WTC11 (cell line): ENCODE measurements around the gene RGMB. TPM values are rescaled to one million over a fixed set of nuclear protein-coding genes. Genes with fewer than 3 reads are reported as not detected.

ENCODE experiments used
- ATAC-seq: fragments of 200-7000 bp; cut with Tn5 transposase; 2 replicates; pipeline ENCODE4 v1.10.0; 2021; ENCODE audit warnings: mild to moderate bottlenecking, moderate library complexity
- CTCF ChIA-PET: fragments of 300-600 bp; sonication (Branson Sonifier 250); formaldehyde crosslinking; loops from one replicate; lab custom pipeline; 2021; ENCODE audit warnings: antibody characterized with exemption; lab: Charles Lee
- POLR2A ChIA-PET: fragments of 350-600 bp; sonication (Branson Sonifier 250); formaldehyde crosslinking; loops from one replicate; lab custom pipeline; 2021; ENCODE audit warnings: antibody characterized with exemption; lab: Charles Lee
- DNase-seq: peaks from one replicate; pipeline ENCODE4 v3.0.0; 2021; ENCODE audit warnings: low spot score
- H3K27ac Mint-ChIP-seq: 2 replicates; pipeline ENCODE4 v1.8.0; 2021; ENCODE audit warnings: mixed read lengths
- H3K27me3 Mint-ChIP-seq: 2 replicates; pipeline ENCODE4 v1.8.0; 2021; ENCODE audit warnings: low read depth, mild to moderate bottlenecking, moderate library complexity, mixed read lengths
- H3K36me3 Mint-ChIP-seq: 2 replicates; pipeline ENCODE4 v1.8.0; 2021; ENCODE audit warnings: mixed read lengths
- H3K4me1 Mint-ChIP-seq: 2 replicates; pipeline ENCODE4 v1.8.0; 2022; ENCODE audit warnings: mixed read lengths
- H3K4me3 Mint-ChIP-seq: 2 replicates; pipeline ENCODE4 v1.8.0; 2021; ENCODE audit warnings: mild to moderate bottlenecking, moderate library complexity, mixed read lengths
- H3K9me3 Mint-ChIP-seq: 2 replicates; pipeline ENCODE4 v1.8.0; 2021; ENCODE audit warnings: mixed read lengths
- EMX1 ChIP-seq: fragments of 250-450 bp; sonication (Bioruptor Pico); IDR thresholded peaks from 2 replicates; pipeline ENCODE4 v1.8.0; 2021; ENCODE audit warnings: mild to moderate bottlenecking
- FOXJ3 ChIP-seq: sonication (generic); formaldehyde crosslinking; IDR thresholded peaks from 2 replicates; pipeline ENCODE4 v1.9.0; 2021; ENCODE audit warnings: missing genetic modification reagents, mild to moderate bottlenecking, borderline replicate concordance
- GABPB1 ChIP-seq: sonication (generic); formaldehyde crosslinking; IDR thresholded peaks from 2 replicates; pipeline ENCODE4 v1.8.1; 2023; ENCODE audit warnings: mild to moderate bottlenecking, missing genetic modification reagents
- PRRX2 ChIP-seq: fragments of 250-450 bp; sonication (Bioruptor Pico); IDR thresholded peaks from 2 replicates; pipeline ENCODE4 v1.8.0; 2021; ENCODE audit warnings: mild to moderate bottlenecking
- SMAD3 ChIP-seq: sonication (generic); formaldehyde crosslinking; IDR thresholded peaks from 2 replicates; pipeline ENCODE4 v1.8.0; 2022; ENCODE audit warnings: missing genetic modification reagents, mild to moderate bottlenecking, borderline replicate concordance
- SP1 ChIP-seq: sonication (generic); formaldehyde crosslinking; conservative IDR thresholded peaks from 2 replicates; pipeline ENCODE4 v1.8.1; 2022; ENCODE audit warnings: missing genetic modification reagents
- TCF7 ChIP-seq: sonication (generic); formaldehyde crosslinking; IDR thresholded peaks from 2 replicates; pipeline ENCODE4 v1.8.0; 2022; ENCODE audit warnings: mild to moderate bottlenecking, low read depth, missing genetic modification reagents, moderate library complexity
- TP53 ChIP-seq: sonication (generic); formaldehyde crosslinking; IDR thresholded peaks from 2 replicates; pipeline ENCODE4 v1.8.1; 2023; ENCODE audit warnings: mild to moderate bottlenecking, missing genetic modification reagents
- ZBTB21 ChIP-seq: sonication (generic); formaldehyde crosslinking; IDR thresholded peaks from 2 replicates; pipeline ENCODE4 v1.8.1; 2023; ENCODE audit warnings: mild to moderate bottlenecking, missing genetic modification reagents, borderline replicate concordance
- ZNF121 ChIP-seq: sonication (generic); formaldehyde crosslinking; IDR thresholded peaks from 2 replicates; pipeline ENCODE4 v1.8.0; 2023; ENCODE audit warnings: missing genetic modification reagents
- ZNF138 ChIP-seq: sonication (generic); formaldehyde crosslinking; conservative IDR thresholded peaks from 2 replicates; pipeline ENCODE4 v1.8.1; 2022; ENCODE audit warnings: mild to moderate bottlenecking, moderate library complexity, missing genetic modification reagents
- ZNF263 ChIP-seq: sonication (generic); formaldehyde crosslinking; IDR thresholded peaks from 2 replicates; pipeline ENCODE4 v1.8.1; 2022; ENCODE audit warnings: low read depth, mild to moderate bottlenecking, moderate library complexity, missing genetic modification reagents
- total RNA-seq: library from RNA; stranded (reverse); gene quantifications from 3 replicates; pipeline ENCODE4 v1.2.3, GENCODE V29; 2021
- TF ChIP-seq, protein P1 (sequence below): sonication (generic); formaldehyde crosslinking; IDR thresholded peaks from 2 replicates; pipeline ENCODE4 v1.8.0; 2023; ENCODE audit warnings: missing genetic modification reagents
- TF ChIP-seq, protein P2 (sequence below): sonication (generic); formaldehyde crosslinking; IDR thresholded peaks from 2 replicates; pipeline ENCODE4 v1.8.1; 2022; ENCODE audit warnings: mild to moderate bottlenecking, missing genetic modification reagents, moderate library complexity, borderline replicate concordance
- TF ChIP-seq, protein P3 (sequence below): sonication (generic); formaldehyde crosslinking; IDR thresholded peaks from 2 replicates; pipeline ENCODE4 v1.8.1; 2022; ENCODE audit warnings: low read depth, mild to moderate bottlenecking, moderate library complexity, missing genetic modification reagents, borderline replicate concordance
- TF ChIP-seq, protein P4 (sequence below): sonication (generic); formaldehyde crosslinking; IDR thresholded peaks from 2 replicates; pipeline ENCODE4 v1.8.0; 2022; ENCODE audit warnings: mild to moderate bottlenecking, missing genetic modification reagents
- TF ChIP-seq, protein P5 (sequence below): fragments of 250-450 bp; sonication (Bioruptor Pico); IDR thresholded peaks from 2 replicates; pipeline ENCODE4 v1.9.0; 2021; ENCODE audit warnings: moderate library complexity, mild to moderate bottlenecking, inconsistent platforms, borderline replicate concordance
- TF ChIP-seq, protein P6 (sequence below): sonication (generic); formaldehyde crosslinking; IDR thresholded peaks from 2 replicates; pipeline ENCODE4 v1.8.1; 2022; ENCODE audit warnings: mild to moderate bottlenecking, moderate library complexity, missing genetic modification reagents
- TF ChIP-seq, protein P7 (sequence below): sonication (generic); formaldehyde crosslinking; IDR thresholded peaks from 2 replicates; pipeline ENCODE4 v1.8.1; 2022; ENCODE audit warnings: missing genetic modification reagents, borderline replicate concordance
- TF ChIP-seq, protein P8 (sequence below): fragments of 250-450 bp; sonication (Bioruptor Pico); IDR thresholded peaks from 2 replicates; pipeline ENCODE4 v1.8.0; 2021; ENCODE audit warnings: mild to moderate bottlenecking
- TF ChIP-seq, protein P9 (sequence below): sonication (generic); formaldehyde crosslinking; IDR thresholded peaks from 2 replicates; pipeline ENCODE4 v1.8.1; 2023; ENCODE audit warnings: mild to moderate bottlenecking, missing genetic modification reagents

RGMB gene
- total RNA-seq, 1 experiment from 2014 or later: 33.0 TPM

DNA sequence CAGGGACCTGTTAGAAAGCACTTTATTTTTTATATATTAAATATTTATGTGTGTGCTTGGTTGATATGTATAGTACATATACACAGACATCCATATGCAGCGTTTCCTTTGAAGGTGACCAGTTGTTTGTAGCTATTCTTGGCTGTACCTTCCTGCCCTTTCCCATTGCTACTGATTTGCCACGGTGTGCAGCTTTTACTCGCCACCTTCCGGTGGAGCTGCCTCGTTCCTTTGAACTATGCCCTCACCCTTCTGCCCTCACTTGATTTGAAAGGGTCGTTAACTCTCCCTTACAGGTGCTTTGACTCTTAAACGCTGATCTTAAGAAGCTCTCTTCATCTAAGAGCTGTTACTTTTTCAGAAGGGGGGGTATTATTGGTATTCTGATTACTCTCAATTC is 20.5 kb downstream of the RGMB start (continued):
- TF ChIP-seq, protein P1, sequence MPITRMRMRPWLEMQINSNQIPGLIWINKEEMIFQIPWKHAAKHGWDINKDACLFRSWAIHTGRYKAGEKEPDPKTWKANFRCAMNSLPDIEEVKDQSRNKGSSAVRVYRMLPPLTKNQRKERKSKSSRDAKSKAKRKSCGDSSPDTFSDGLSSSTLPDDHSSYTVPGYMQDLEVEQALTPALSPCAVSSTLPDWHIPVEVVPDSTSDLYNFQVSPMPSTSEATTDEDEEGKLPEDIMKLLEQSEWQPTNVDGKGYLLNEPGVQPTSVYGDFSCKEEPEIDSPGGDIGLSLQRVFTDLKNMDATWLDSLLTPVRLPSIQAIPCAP: no peak
- no peak for TF ChIP-seq TCF7 (CRISPR knock-in tag)

DNA sequence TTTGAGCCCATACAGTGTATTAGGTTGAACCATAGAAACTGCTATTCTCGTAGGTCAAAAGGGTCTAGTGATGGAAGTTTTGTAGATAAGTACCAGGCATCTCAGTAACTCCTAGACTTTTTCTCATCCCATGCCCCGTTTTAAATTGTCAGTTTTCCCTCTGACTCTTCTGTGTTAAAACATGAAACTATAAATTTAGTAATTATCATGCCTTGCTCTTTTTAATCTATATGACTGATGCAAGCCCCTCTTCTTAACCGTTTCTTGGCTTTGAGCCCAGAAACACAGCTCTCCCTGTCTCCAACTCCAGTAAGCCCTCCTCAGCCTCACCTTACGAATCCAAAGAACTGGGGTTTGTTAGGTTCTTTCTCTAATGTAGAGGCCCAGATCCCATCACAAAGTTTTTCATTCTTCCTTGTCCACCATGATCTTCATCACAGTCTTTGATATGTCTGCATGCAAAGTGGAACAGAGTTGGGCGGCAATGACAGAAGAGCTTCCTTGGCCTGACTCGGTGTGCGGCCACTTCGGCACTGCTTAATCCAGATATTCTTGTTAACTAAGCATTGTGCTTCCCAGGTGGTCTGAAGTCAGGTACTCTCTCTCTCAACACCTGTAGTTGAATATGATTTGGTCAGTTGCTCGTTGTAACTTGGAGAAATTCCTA is 21.1 kb downstream of the RGMB start:
- H3K4me1 Mint-ChIP-seq: peaks cover 54% of the 10 kb centered on the region
- ATAC-seq (no peak), DNase-seq (no peak)
- H3K27me3 Mint-ChIP-seq: no peaks in the 10 kb centered on the region
- CTCF ChIA-PET: interaction anchor here (1.8 to 6.8 kb wide), 2 partner anchors 21 to 25 kb away, joined by 8 to 57 read pairs; no protein-coding TSS in a partner anchor
- POLR2A ChIA-PET: no interaction called here
- peak overlapping the region; percentile 73 for H3K27ac Mint-ChIP-seq
- H3K4me3 Mint-ChIP-seq: no peak overlapping the region
- peaks cover 13% of the 10 kb centered on the region for H3K36me3 Mint-ChIP-seq
- no peak for TF ChIP-seq TCF7 (CRISPR knock-in tag)
- TF ChIP-seq ZBTB21 (CRISPR knock-in tag): no peak
- TF ChIP-seq, all 79 proteins: peak for 0
- H3K9me3 Mint-ChIP-seq: no peaks in the 10 kb centered on the region

DNA sequence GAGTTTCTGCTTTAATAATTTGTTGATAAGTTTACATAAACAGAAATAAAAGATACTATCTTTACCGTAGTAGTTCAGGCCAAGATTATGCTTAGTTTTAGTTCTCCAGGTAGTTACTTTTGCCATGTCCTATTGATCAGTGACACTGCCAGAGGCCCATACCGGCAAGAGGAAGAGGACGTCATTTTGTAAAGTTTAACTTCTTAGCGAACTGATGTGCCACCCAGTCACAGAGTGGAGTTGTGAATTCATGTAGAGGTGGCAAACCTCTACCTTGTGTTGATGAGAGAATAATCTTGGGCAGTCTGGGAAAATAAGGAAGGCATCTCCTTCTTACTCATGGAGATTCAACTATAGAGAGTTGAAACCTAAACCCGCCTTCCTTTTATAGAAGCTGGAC is 21.8 kb downstream of the RGMB start:
- H3K36me3 Mint-ChIP-seq: peaks cover 13% of the 10 kb centered on the region
- H3K4me1 Mint-ChIP-seq: peaks cover 47% of the 10 kb centered on the region
- H3K4me3 Mint-ChIP-seq: no peak overlapping the region
- DNase-seq (no peak), ATAC-seq (no peak)
- peak overlapping the region; percentile 73 for H3K27ac Mint-ChIP-seq
- TF ChIP-seq ZNF138 (no peak), FOXJ3 (no peak), ZNF263 (CRISPR knock-in tag) (no peak), EMX1 (no peak), SMAD3 (CRISPR knock-in tag) (no peak), ZNF121 (CRISPR knock-in tag) (no peak), SP1 (CRISPR knock-in tag) (no peak), GABPB1 (CRISPR knock-in tag) (no peak), TCF7 (CRISPR knock-in tag) (no peak), PRRX2 (CRISPR knock-in tag) (no peak), TP53 (CRISPR knock-in tag) (no peak)
- TF ChIP-seq, protein P2, sequence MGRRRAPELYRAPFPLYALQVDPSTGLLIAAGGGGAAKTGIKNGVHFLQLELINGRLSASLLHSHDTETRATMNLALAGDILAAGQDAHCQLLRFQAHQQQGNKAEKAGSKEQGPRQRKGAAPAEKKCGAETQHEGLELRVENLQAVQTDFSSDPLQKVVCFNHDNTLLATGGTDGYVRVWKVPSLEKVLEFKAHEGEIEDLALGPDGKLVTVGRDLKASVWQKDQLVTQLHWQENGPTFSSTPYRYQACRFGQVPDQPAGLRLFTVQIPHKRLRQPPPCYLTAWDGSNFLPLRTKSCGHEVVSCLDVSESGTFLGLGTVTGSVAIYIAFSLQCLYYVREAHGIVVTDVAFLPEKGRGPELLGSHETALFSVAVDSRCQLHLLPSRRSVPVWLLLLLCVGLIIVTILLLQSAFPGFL (CRISPR knock-in tag): no peak
- TF ChIP-seq, protein P3, sequence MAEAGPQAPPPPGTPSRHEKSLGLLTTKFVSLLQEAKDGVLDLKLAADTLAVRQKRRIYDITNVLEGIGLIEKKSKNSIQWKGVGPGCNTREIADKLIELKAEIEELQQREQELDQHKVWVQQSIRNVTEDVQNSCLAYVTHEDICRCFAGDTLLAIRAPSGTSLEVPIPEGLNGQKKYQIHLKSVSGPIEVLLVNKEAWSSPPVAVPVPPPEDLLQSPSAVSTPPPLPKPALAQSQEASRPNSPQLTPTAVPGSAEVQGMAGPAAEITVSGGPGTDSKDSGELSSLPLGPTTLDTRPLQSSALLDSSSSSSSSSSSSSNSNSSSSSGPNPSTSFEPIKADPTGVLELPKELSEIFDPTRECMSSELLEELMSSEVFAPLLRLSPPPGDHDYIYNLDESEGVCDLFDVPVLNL (CRISPR knock-in tag): no peak
- TF ChIP-seq, protein P4, sequence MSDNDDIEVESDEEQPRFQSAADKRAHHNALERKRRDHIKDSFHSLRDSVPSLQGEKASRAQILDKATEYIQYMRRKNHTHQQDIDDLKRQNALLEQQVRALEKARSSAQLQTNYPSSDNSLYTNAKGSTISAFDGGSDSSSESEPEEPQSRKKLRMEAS (CRISPR knock-in tag): no peak
- TF ChIP-seq, protein P5, sequence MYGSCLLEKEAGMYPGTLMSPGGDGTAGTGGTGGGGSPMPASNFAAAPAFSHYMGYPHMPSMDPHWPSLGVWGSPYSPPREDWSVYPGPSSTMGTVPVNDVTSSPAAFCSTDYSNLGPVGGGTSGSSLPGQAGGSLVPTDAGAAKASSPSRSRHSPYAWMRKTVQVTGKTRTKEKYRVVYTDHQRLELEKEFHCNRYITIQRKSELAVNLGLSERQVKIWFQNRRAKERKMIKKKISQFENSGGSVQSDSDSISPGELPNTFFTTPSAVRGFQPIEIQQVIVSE (CRISPR knock-in tag): no peak
- TF ChIP-seq, protein P1: no peak
- TF ChIP-seq, protein P6, sequence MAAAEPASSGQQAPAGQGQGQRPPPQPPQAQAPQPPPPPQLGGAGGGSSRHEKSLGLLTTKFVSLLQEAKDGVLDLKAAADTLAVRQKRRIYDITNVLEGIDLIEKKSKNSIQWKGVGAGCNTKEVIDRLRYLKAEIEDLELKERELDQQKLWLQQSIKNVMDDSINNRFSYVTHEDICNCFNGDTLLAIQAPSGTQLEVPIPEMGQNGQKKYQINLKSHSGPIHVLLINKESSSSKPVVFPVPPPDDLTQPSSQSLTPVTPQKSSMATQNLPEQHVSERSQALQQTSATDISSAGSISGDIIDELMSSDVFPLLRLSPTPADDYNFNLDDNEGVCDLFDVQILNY: no peak
- TF ChIP-seq, protein P7, sequence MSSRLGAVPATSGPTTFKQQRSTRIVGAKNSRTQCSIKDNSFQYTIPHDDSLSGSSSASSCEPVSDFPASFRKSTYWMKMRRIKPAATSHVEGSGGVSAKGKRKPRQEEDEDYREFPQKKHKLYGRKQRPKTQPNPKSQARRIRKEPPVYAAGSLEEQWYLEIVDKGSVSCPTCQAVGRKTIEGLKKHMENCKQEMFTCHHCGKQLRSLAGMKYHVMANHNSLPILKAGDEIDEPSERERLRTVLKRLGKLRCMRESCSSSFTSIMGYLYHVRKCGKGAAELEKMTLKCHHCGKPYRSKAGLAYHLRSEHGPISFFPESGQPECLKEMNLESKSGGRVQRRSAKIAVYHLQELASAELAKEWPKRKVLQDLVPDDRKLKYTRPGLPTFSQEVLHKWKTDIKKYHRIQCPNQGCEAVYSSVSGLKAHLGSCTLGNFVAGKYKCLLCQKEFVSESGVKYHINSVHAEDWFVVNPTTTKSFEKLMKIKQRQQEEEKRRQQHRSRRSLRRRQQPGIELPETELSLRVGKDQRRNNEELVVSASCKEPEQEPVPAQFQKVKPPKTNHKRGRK (CRISPR knock-in tag): no peak
- TF ChIP-seq, protein P8, sequence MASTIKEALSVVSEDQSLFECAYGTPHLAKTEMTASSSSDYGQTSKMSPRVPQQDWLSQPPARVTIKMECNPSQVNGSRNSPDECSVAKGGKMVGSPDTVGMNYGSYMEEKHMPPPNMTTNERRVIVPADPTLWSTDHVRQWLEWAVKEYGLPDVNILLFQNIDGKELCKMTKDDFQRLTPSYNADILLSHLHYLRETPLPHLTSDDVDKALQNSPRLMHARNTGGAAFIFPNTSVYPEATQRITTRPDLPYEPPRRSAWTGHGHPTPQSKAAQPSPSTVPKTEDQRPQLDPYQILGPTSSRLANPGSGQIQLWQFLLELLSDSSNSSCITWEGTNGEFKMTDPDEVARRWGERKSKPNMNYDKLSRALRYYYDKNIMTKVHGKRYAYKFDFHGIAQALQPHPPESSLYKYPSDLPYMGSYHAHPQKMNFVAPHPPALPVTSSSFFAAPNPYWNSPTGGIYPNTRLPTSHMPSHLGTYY: no peak
- TF ChIP-seq, protein P9, sequence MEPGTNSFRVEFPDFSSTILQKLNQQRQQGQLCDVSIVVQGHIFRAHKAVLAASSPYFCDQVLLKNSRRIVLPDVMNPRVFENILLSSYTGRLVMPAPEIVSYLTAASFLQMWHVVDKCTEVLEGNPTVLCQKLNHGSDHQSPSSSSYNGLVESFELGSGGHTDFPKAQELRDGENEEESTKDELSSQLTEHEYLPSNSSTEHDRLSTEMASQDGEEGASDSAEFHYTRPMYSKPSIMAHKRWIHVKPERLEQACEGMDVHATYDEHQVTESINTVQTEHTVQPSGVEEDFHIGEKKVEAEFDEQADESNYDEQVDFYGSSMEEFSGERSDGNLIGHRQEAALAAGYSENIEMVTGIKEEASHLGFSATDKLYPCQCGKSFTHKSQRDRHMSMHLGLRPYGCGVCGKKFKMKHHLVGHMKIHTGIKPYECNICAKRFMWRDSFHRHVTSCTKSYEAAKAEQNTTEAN: no peak
- POLR2A ChIA-PET: no interaction called here
- CTCF ChIA-PET: interaction anchor here (1.1 to 6.8 kb wide), 6 partner anchors 14 to 26 kb away, joined by 3 to 57 read pairs (median 8); no protein-coding TSS in a partner anchor
- no peaks in the 10 kb centered on the region for H3K27me3 Mint-ChIP-seq
- H3K9me3 Mint-ChIP-seq: no peaks in the 10 kb centered on the region
